Tibial nerve (tissue), 4 donors: ENCODE results near the gene ALX4. TPM values are rescaled to one million over a fixed set of nuclear protein-coding genes. Genes with fewer than 3 reads are reported as not detected.

Experiments used
- DNase-seq, 2 donors: peaks; one replicate each; pipeline ENCODE4 v3.0.0-alpha.2; 2019; ENCODE audit warnings: low spot score in 2 of 2
- H3K27ac ChIP-seq, 4 donors: fragments of 200-600 bp; sonication (generic) in 3 of 4; one replicate each; pipeline ENCODE4 v1.5.1; 2017 to 2019; ENCODE audit warnings: mild to moderate bottlenecking in 1 of 4
- H3K27me3 ChIP-seq, 2 donors: fragments of 200-600 bp; sonication (generic) in 1 of 2; one replicate each; pipeline versions ENCODE4 v1.5.1 to v1.6.0; 2017 to 2019
- H3K36me3 ChIP-seq, 3 donors: fragments of 200-600 bp; sonication (generic); one replicate each; pipeline ENCODE4 v1.5.1; 2018 to 2019
- H3K4me1 ChIP-seq, 4 donors: fragments of 200-600 bp; sonication (generic) in 3 of 4; one replicate each; pipeline ENCODE4 v1.5.1; 2017 to 2019
- H3K4me3 ChIP-seq, 4 donors: fragments of 200-600 bp; sonication (generic) in 3 of 4; one replicate each; pipeline ENCODE4 v1.5.1; 2017 to 2019; ENCODE audit warnings: mild to moderate bottlenecking in 1 of 4, moderate library complexity in 1 of 4
- H3K9me3 ChIP-seq, 4 donors: fragments of 200-600 bp; sonication (generic) in 3 of 4; one replicate each; pipeline ENCODE4 v1.5.1; 2017 to 2019
- CTCF ChIP-seq, 5 experiments: fragments of 200-600 bp in 3 of 5; fragments of 450-650 bp in 2 of 5; sonication (generic) in 3 of 5; IDR thresholded peaks; one replicate each; pipeline ENCODE4 v1.5.1; 2016 to 2019; ENCODE audit warnings: antibody characterized with exemption in 5 of 5, mild to moderate bottlenecking in 3 of 5, moderate library complexity in 2 of 5
- EP300 ChIP-seq, 2 donors: sonication (generic); formaldehyde crosslinking; IDR thresholded peaks; one replicate each; pipeline ENCODE4 v1.6.1; 2017; ENCODE audit warnings: antibody characterized with exemption in 2 of 2, mild to moderate bottlenecking in 1 of 2
- POLR2A ChIP-seq, 2 donors: fragments of 450-650 bp; IDR thresholded peaks; one replicate each; pipeline ENCODE4 v1.6.1; 2017; ENCODE audit warnings: antibody characterized with exemption in 2 of 2, mild to moderate bottlenecking in 2 of 2, moderate library complexity in 2 of 2
- WGBS, 2 donors: methylation state at CpG; one replicate each; pipeline ENCODE4 v1.1.5; 2018; 5-methylcytosine and 5-hydroxymethylcytosine counted together
- total RNA-seq, 4 donors: library from RNA; depleted of rRNA; stranded (reverse); fragments of >200 nt; gene quantifications; one replicate each; pipeline ENCODE4 v1.1.0, GENCODE V29; 2016

The ALX4 gene
- total RNA-seq, 4 donors from 2014 or later: under 0.01 to 0.30 (median 0.22) TPM; not detected in 1

- H3K27me3 ChIP-seq: no peaks in the 10 kb centered on the region
- no peak overlapping the region for H3K4me3 ChIP-seq
- H3K27ac ChIP-seq: no peak overlapping the region
- 29% methylated on average over 3 of the region's 3 CpGs for WGBS, 2 donors
- peaks cover 0 to 23% (median 0%) of the 10 kb centered on the region in 4 donors for H3K4me1 ChIP-seq
- no peaks in the 10 kb centered on the region for H3K9me3 ChIP-seq
- TF ChIP-seq POLR2A (IDR thresholded peaks at IDR 0.05) (no peak), EP300 (IDR thresholded peaks at IDR 0.05) (no peak), CTCF (IDR thresholded peaks at IDR 0.05) (no peak)
- DNase-seq: no peak
- H3K36me3 ChIP-seq: no peaks in the 10 kb centered on the region
These were observed 88.5 kb downstream of the ALX4 start for GRCh38 chr11:44221456-44221855.

GRCh38 chr11:44219830-44220796 lies 89.8 kb downstream of the ALX4 start:
- 81 to 89% methylated on average over 4 of the region's 4 CpGs for WGBS, 2 donors
- no peak for DNase-seq
- Histone ChIP-seq H3K36me3 (no peaks in the 10 kb centered on the region), H3K27me3 (no peaks in the 10 kb centered on the region), H3K4me1 (peaks cover 0 to 20% (median 0%) of the 10 kb centered on the region in 4 donors), H3K9me3 (no peaks in the 10 kb centered on the region), H3K27ac (no peak overlapping the region), H3K4me3 (no peak overlapping the region)
- TF ChIP-seq POLR2A (IDR thresholded peaks at IDR 0.05) (no peak), EP300 (IDR thresholded peaks at IDR 0.05) (no peak)

- Histone ChIP-seq H3K27me3 (no peaks in the 10 kb centered on the region), H3K4me3 (no peak overlapping the region), H3K27ac (no peak overlapping the region), H3K36me3 (peaks cover 0 to 9% (median 0%) of the 10 kb centered on the region in 3 donors), H3K9me3 (peaks cover 0 to 5% (median 0%) of the 10 kb centered on the region in 4 donors), H3K4me1 (peaks cover 0 to 14% (median 0%) of the 10 kb centered on the region in 4 donors)
- DNase-seq: no peak
- TF ChIP-seq POLR2A (IDR thresholded peaks at IDR 0.05) (no peak), EP300 (IDR thresholded peaks at IDR 0.05) (no peak), CTCF (IDR thresholded peaks at IDR 0.05) (no peak)
- 61 to 76% methylated on average over 1 of the region's 1 CpG for WGBS, 2 donors
These were observed 92.5 kb downstream of the ALX4 start for GRCh38 chr11:44217432-44217831.

GRCh38 chr11:44213148-44213547 lies 96.8 kb downstream of the ALX4 start:
- Histone ChIP-seq H3K36me3 (peaks cover 0 to 22% (median 0%) of the 10 kb centered on the region in 3 donors), H3K9me3 (peaks cover 0 to 9% (median 0%) of the 10 kb centered on the region in 4 donors), H3K27ac (no peak overlapping the region), H3K4me1 (no peaks in the 10 kb centered on the region), H3K27me3 (no peaks in the 10 kb centered on the region), H3K4me3 (no peak overlapping the region)
- DNase-seq: no peak
- 94 to 100% methylated on average over 1 of the region's 1 CpG for WGBS, 2 donors
- TF ChIP-seq EP300 (IDR thresholded peaks at IDR 0.05) (no peak), CTCF (IDR thresholded peaks at IDR 0.05) (no peak), POLR2A (IDR thresholded peaks at IDR 0.05) (no peak)

- H3K36me3 ChIP-seq: peaks cover 0 to 27% (median 0%) of the 10 kb centered on the region in 3 donors
- no peak for DNase-seq
- no peaks in the 10 kb centered on the region for H3K27me3 ChIP-seq
- no peak overlapping the region for H3K27ac ChIP-seq
- H3K9me3 ChIP-seq: peaks cover 0 to 9% (median 0%) of the 10 kb centered on the region in 4 donors
- TF ChIP-seq CTCF (IDR thresholded peaks at IDR 0.05): no peak
- no peak for TF ChIP-seq POLR2A (IDR thresholded peaks at IDR 0.05)
- TF ChIP-seq EP300 (IDR thresholded peaks at IDR 0.05): no peak
- 95 to 98% methylated on average over 6 of the region's 6 CpGs for WGBS, 2 donors
- no peaks in the 10 kb centered on the region for H3K4me1 ChIP-seq
- H3K4me3 ChIP-seq: no peak overlapping the region
These were observed 97.8 kb downstream of the ALX4 start for GRCh38 chr11:44212128-44212527.

Other genes with a start within 250 kb of the ALX4 start
- 10 to 100 TPM; 17.7 to 45.8 (median 31.5) TPM for gene ACCS, start 243.9 kb downstream of the ALX4 start, total RNA-seq
- 10 to 100 TPM; 69.3 to 80.0 (median 73.1) TPM for gene EXT2, start 214.5 kb downstream of the ALX4 start, total RNA-seq